Activated CD4-positive, alpha-beta T cell treated with anti-CD3 and anti-CD28 coated beads, Interleukin-2, Interleukin-6, amounts not matched to agents 100 ng/mL and 50 ng/mL, durations not matched to agents 16 hours and 8 hours (primary cell): ENCODE measurements around the gene COPE.

Experiments used
- DNase-seq: peaks from one replicate; pipeline ENCODE4 v3.0.0-alpha.2; 2020

COPE gene

DNA sequence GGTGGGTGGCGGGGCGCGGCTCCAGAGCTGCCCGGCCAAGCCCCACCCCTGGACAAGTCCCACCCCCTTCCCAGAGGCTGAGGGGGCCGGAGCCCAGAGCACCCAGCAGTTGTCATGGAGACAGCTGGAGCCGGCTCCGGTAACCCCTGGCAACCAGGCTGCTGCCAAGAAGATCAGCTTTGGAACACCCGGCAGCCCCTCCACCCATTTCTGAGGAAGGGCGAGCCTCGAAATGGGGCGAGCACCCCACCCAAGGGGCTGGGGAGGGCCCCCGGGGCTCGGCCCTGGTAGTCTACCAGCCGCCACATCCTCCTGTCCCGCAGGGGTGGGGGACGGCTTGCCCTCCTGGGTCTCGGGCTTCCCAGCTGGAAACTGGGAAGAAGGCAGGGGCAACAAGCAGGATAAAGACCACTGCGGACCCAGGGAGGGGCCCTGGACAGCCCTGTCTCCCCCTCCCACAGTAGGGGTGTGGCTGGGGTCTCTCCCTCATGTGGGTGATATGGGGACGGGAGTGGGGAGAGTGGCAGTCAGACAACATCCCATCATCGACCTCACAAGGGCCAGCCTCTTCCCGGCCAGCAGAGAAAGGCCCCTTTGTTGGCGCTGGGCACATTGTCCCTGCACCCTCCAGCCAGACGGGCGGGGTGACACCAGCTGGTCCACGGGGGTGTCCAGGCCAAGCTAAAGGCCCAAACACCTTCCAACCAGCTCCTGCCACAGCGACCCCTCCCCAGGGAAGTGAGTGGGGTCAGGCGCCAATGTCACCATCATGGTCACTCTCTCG is 24.7 kb downstream of the COPE start:
- DNase-seq: no peak

GRCh38 chr19:18893587-18894253 is 25.5 kb downstream of the COPE start:
- DNase-seq: no peak

GRCh38 chr19:18889949-18890745 is 29.0 kb downstream of the COPE start:
- DNase-seq: no peak

GRCh38 chr19:18886972-18887371 is 32.2 kb downstream of the COPE start:
- no peak for DNase-seq

DNA sequence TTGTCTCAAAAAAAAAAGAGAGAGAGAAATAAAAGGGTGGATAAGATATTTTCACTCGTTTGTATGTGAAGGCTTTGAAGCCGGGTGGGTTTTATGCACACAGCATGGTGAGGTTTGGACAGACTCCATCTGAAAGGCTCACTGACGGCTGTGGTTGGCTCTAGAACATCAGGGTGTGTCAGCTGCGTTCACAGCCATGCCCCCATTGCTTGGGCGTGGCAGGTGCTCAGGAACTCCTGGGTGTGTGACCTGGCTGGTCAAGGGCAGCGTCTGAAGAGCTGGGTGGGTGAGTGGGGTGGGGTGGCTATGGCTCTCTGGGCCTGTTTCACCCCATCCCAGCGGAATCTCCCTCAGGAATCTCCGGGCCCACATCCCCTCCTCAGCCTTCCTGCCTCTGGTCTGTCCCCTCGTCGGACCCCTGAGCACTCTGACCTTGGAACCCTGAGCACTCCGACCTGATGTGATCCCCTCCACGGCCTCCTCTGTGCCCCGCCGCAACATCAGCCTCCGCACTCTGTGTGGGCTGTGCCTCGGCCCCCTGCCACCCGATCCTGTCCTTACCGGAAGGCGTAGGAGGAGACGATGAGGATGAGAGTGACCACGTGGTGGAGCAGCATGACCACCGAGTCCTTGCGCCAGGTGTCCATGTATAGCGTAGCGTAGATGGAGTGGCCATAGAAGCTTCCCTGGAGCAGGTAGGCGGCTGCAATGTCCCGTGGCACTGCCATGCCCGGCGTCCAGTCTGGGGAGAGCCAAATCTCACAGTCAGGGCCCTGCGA is 35.5 kb downstream of the COPE start:
- no peak for DNase-seq

GRCh38 chr19:18881491-18881890 is 37.7 kb downstream of the COPE start:
- no peak for DNase-seq

DNA sequence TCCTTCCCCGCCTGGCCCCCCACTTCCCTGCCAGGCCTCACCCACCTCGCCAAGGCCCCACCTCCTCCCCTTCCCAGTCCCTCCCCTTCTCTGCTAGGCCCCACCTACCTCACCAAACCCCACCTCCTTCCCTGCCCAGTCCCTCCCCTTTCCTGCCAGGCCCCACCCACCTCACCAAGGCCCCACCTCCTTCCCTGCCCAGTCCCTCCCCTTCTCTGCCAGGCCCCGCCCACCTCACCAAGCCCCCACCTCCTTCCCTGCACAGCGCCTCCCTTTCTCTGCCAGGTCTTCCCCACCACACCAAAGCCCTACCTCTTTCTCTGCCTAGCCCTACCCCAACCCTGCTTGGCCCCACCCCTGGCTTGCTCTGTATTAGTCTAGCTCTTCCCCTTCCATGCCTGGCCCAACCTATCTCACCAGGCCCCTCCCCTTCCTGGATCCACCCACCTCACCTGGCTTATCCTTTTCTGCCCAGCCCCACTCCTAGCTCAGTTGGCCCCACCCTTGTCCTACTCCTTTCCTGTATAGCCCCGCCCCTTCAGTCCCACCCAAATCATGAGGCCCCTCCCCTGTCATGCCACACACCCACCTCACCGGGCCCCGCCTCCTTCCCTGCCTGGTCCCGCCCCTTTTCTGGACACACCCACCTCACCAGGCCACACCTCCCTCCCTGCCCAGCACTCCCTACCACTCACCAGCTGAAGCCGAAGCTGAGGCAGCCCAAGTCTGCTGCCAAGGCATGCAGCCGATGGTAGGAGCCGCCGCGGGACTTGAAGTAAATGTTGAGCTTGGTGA is 39.4 kb downstream of the COPE start:
- DNase-seq: peak; percentile 37

DNA sequence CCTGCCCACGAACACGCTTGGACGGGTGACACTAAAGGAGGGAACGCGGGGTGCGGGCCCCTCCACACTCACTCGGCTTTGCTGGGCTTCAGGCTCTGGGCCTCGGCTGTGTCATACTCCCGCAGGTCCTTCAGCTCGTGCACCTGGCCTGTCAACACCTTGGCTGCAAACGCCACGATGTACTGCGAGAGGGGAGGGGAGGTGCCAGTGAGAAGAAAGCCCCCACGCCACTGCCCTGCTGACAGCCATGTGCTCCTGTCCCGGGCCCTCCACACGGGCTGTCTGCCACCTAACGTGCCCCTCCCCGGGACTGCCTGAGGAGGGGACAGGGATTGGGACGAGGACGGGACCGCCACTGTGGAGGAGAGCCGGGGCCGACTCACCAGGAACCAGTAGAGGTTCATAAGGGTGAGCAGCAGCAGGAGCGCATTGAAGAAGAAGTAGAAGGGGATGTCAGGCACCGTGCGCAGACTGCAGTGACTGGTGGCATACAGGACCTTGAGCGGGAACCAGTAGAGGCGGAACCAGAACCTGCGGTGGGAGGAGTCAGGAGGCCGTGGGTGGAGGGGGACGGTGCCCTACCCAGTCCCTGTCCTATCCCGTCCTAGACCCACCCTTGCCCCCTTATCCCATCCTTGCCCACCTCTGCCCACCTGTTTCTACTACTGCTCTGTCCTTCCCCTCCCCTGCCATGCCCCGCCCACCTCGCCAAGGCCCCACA is 40.2 kb downstream of the COPE start:
- DNase-seq: no peak

DNA sequence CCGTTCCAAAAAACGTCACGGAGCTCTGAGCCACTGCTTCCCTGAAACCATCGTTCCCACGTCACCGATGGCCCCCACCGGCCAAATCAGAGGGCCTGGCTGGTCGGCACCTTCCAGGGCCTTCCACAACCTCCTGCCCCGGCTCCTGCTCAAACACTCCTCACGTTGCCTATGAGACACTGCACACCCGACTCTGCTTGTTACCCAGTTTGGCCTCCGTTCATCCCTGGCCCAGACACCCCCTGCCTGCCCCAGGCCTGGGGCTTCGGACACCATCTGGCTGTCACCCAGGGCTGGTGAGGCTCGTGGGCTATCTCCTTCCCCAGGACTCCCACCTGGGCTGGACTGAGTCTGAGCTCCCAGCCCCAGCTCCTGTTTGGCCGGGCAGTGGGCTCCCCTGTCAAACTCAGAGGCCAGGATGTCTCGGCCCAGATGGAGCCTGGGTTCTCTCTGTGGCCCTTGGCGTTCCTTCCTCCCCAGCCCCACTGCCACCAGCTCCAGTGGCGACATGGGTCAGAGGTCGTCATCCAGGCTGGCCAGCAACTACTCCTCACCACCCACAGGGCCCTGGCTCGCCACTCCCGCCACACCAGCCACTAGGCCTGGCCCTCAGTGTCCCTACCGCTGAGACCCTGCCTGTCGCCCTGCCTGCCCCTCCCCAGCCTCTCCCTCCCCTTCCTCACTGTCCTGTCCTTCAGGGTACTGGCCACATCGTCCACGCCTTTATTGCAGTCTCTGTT is 41.0 kb downstream of the COPE start:
- DNase-seq: no peak

DNA sequence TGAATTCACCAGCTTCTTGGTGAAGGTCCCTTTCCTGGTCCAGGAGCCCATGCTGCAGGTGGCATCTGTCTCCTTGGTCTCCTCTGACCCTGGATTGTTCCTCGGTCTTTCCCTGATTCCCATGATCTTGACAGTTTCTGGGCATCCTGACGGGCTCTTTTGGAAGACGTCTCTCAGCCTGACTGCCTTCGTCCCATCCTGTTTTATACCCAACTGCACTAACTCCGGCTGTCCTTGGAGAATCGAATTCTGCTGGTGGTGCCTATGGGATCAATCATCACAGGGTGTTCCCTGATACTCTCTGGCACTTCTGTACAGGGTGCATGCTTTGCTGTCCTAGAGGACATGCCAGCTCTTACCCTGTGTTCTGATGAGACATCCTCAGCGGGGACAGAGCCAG is 42.3 kb downstream of the COPE start:
- no peak for DNase-seq

DNA sequence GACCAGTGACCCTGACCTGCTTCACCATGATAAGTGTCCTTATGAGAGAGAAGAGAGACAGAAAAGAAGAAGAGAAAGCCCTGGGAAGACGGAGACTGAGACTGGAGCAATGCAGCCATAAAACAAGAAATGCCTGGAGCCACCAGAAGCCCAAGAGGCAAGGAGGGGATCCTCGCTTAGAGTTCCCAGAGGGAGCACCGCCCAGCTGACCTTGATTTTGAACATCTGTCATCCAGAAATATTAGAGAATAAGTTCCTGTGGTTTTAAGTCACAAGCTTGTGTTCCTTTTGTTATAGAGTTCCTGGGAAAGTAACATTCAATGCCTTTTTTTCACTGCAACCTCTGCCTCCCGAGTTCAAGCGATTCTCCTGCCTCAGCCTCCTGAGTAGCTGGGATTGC is 43.5 kb downstream of the COPE start:
- DNase-seq: no peak

DNA sequence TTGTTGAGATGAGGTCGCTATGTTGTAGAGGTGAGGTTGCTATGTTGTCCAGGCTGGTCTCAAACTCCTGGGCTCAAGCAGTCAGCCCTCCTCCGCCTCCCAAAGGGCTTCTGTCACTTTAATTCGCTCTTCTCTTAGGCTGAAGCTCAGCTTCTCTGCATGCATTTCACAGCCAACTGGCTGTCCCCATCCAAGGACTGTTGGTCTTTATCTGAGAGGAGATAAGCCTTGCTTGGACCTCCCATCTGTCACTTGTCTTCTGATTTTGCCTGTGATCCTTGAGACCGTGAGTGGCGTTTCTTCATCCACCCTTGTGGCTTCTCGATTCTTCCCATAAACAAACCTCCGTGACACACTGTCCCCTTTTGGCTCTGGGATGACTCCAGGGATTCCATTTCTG is 47.6 kb downstream of the COPE start:
- no peak for DNase-seq

DNA sequence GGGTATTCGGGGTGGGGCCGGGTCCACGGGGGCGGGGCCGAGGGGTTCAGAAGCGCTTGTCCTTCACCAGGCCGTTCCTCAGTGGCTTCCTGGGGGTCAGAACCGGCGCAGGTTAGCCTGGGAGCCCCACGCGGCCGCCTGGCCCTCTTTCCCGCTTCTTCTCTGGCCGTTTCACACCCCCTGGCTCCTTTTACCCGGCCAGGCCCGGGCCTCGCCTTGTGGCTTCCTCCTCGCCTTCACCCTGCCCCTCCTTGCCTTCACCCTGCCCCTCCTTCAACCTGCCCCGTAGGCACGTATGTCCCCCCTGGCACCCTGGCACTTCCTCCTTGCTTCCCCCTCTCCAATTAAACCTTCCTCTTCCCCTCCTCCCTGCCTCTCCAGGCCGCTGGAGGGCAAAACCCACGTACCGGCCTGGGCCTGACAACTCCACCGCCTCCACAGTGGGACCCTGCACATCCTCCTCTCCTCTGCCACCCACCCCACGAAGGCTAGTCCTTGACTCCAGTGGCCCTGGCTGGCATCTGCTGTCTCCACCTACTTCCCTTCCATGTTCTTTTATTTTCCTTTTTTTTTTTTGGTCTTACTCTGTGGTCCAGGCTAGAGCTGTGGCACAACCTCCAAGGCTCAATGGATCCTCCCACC is 48.5 kb downstream of the COPE start:
- no peak for DNase-seq

DNA sequence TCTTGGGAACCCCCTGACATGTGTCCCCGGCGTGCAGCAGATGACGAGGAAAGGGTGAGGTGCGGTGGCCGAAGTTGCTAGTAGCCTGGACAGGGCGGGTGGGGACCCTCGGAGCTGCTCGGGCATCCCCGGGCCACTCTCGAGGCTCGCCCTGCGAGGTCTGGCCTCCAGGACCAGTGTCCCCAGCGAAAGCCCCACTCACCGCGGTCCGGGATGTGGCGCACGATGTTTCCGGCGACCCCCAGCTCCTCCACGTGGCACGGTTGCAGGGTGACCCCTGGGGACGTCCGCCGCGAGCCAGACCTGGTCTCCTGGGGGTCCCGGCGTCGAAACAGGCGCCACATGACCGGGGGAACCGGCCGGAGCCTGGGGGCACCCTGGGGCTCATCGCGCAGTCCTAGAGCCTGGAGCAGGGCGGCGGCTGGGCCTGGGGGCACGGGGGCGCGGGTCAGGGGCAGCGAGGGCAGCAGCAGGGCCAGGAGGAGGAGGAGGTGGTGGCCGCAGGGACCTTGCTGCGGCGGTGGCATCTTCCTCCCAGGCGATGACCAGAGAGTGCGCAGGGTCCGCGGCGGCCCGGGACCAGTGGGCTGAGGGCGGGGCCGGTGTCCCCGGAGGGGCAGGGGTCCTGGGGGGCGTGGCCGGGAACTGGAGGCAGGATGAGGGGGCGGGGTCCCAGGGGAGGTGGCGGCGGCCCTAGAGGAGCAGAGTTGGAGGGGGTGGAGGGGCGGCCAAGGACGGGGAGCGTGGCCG is 49.2 kb downstream of the COPE start:
- no peak for DNase-seq

DNA sequence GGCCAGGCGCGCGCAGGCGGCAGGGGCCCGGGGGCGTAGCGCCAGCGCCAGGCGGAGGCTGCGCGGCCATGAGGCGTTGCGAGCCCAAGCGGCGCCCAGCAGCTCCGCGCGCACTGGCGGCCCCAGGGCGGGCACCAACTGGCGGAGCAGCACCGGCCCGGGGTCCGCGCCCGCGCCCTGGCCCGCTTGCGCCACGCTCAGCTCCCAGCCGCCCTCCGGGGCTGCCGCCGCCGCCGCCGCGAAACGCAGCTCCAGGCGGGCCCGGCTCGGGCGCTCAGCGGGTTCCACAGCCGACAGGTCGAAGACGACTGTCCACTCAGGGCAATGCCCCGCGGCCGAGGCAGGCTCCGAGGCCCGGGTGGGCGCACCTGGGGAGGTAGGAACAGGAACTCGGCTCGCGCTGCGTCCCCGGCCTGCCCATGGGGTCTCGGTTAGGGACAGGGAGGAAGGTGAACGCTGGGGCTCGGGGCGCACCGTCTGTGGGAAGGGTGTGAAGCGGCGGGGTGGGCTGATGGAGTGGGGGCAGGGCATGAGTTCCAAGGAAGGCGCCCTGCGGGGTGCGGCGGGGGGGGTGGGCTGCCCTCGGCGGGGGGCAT is 50.1 kb downstream of the COPE start:
- DNase-seq: no peak

DNA sequence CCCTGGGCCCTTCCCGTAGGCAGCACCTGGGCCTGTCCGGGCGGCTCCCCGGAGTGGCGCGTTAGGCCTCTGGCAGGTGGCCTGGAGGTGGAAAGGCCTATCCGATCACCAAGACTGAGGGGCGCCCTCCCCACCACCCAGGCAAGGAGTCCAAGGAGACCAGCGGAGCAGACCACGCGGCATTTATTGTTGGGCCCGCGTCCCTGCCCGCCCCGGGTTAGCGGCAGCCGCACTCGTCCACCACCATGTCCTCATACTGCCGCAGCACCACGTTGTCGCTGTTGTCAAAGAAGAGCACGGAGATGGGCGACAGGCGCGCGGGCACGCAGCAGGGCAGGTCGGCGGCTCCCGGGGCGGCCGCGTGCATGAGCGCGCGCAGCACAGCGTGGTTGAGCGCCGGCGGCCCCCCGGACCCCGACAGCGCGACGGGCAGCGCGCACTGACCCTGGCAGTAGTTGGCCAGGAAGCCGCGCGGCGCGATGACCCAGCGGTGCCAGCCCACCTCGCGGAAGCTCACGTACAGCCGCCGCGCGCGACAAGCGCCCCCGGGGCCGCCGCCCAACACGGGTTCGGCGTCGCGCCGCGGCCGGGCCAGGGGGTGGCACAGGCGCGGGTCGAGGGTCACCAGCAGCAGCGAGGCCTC is 50.7 kb downstream of the COPE start:
- no peak for DNase-seq

- DNase-seq: no peak
Observed at GRCh38 chr19:18867751-18868150, 51.4 kb downstream of the COPE start.

- DNase-seq: no peak
Observed at GRCh38 chr19:18867199-18867598, 52.0 kb downstream of the COPE start.

GRCh38 chr19:18866800-18867123 is 52.4 kb downstream of the COPE start:
- no peak for DNase-seq
